Measurements from ENCODE around the gene TMEM158. TPM values are rescaled to one million over a fixed set of nuclear protein-coding genes. Genes with fewer than 3 reads are reported as not detected.

TMEM158 gene
- total and polyA plus RNA-seq, 4 donors = 0.07 to 3.7 (median 0.08) TPM; not detected in 1

GRCh38 chr3:45273681-45274515 is 47.8 kb upstream of the TMEM158 start:
- Histone ChIP-seq H3K27me3 (ENCODE audit: control insufficient read depth in 4 of 4, insufficient read depth in 4 of 4, low read length in 3 of 4) (peaks cover 0 to 10% (median 0%) of the 10 kb centered on the region in 4 donors), H3K4me3 (ENCODE audit: low read depth in 1 of 3, low read length in 3 of 3) (no peak overlapping the region), H3K4me1 (ENCODE audit: control insufficient read depth in 4 of 4, insufficient read depth in 4 of 4, low read length in 3 of 4) (no peaks in the 10 kb centered on the region), H3K9me3 (ENCODE audit: control insufficient read depth in 4 of 4, low read length in 3 of 4) (peaks cover 0 to 6% (median 1%) of the 10 kb centered on the region in 4 donors), H3K9ac (ENCODE audit: low read depth in 1 of 2, low read length in 2 of 2) (no peak overlapping the region), H3K27ac (ENCODE audit: low read depth in 1 of 2, low read length in 2 of 2) (no peak overlapping the region), H3K36me3 (ENCODE audit: control insufficient read depth in 4 of 4, insufficient read depth in 3 of 4, low read depth in 1 of 4, low read length in 3 of 4) (no peaks in the 10 kb centered on the region)
- peak; percentile 77 for DNase-seq (ENCODE audit: low spot score)
- 70% methylated on average over 4 of the region's 4 CpGs for WGBS
- TF ChIP-seq RAD21 (IDR thresholded peaks at IDR 0.05) (no peak), EGR1 (IDR thresholded peaks at IDR 0.05; ENCODE audit: low read depth in 2 of 2) (no peak)

DNA sequence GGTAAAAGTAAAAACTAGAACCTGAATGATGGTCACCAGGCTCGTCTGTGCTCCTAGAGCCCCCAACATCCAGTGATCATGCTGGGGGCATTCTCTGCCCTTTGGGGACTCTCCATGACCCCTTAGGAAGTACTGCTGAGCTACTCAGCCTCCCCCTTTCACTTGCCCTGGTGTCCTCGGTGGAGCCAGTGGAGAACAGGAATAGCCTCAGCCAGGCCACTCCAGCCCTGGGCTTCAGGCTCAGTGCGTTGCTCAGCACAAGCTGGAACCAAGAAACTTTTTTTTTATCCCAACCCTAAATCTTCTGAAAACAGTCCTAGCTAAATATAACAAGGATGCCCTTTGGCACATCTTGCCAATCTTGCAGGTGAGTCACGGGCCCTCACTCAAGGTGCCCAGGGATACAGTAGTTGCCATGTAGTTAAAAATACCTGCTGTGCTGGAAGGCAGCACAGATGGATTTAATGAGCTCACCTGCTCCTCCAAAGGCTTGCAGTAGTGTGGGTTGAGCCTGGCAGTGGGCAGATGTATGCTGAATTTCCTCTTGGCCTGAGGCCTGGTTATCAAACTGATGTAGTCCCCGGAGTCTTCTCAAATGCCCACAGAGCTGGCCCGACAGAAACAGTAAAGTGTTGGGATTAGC is 46.9 kb upstream of the TMEM158 start:
- DNase-seq (ENCODE audit: low spot score) = peak; percentile 36
- H3K27ac ChIP-seq (ENCODE audit: low read depth in 1 of 2, low read length in 2 of 2) = no peak overlapping the region
- no peak overlapping the region for H3K4me3 ChIP-seq (ENCODE audit: low read depth in 1 of 3, low read length in 3 of 3)
- WGBS = 81% methylated on average over 6 of the region's 6 CpGs
- no peaks in the 10 kb centered on the region for H3K4me1 ChIP-seq (ENCODE audit: control insufficient read depth in 4 of 4, insufficient read depth in 4 of 4, low read length in 3 of 4)
- TF ChIP-seq NR2F2 (IDR thresholded peaks at IDR 0.05) = no peak
- TF ChIP-seq, protein P1, sequence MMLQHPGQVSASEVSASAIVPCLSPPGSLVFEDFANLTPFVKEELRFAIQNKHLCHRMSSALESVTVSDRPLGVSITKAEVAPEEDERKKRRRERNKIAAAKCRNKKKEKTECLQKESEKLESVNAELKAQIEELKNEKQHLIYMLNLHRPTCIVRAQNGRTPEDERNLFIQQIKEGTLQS (IDR thresholded peaks at IDR 0.05) = no peak
- TF ChIP-seq SP1 (IDR thresholded peaks at IDR 0.05) = no peak
- no peak for TF ChIP-seq JUND (IDR thresholded peaks at IDR 0.05)
- no peak for TF ChIP-seq REST (IDR thresholded peaks at IDR 0.05)
- TF ChIP-seq EGR1 (IDR thresholded peaks at IDR 0.05; ENCODE audit: low read depth in 2 of 2) = no peak
- no peak for TF ChIP-seq FOXA1 (IDR thresholded peaks at IDR 0.05)
- no peak for TF ChIP-seq TAF1 (conservative IDR thresholded peaks at IDR 0.05)
- TF ChIP-seq HNF4G (IDR thresholded peaks at IDR 0.05) = no peak
- no peak overlapping the region for H3K9ac ChIP-seq (ENCODE audit: low read depth in 1 of 2, low read length in 2 of 2)
- peaks cover 0 to 10% (median 0%) of the 10 kb centered on the region in 4 donors for H3K27me3 ChIP-seq (ENCODE audit: control insufficient read depth in 4 of 4, insufficient read depth in 4 of 4, low read length in 3 of 4)
- H3K9me3 ChIP-seq (ENCODE audit: control insufficient read depth in 4 of 4, low read length in 3 of 4) = peaks cover 0 to 4% (median 1%) of the 10 kb centered on the region in 4 donors
- no peaks in the 10 kb centered on the region for H3K36me3 ChIP-seq (ENCODE audit: control insufficient read depth in 4 of 4, insufficient read depth in 3 of 4, low read depth in 1 of 4, low read length in 3 of 4)

DNA sequence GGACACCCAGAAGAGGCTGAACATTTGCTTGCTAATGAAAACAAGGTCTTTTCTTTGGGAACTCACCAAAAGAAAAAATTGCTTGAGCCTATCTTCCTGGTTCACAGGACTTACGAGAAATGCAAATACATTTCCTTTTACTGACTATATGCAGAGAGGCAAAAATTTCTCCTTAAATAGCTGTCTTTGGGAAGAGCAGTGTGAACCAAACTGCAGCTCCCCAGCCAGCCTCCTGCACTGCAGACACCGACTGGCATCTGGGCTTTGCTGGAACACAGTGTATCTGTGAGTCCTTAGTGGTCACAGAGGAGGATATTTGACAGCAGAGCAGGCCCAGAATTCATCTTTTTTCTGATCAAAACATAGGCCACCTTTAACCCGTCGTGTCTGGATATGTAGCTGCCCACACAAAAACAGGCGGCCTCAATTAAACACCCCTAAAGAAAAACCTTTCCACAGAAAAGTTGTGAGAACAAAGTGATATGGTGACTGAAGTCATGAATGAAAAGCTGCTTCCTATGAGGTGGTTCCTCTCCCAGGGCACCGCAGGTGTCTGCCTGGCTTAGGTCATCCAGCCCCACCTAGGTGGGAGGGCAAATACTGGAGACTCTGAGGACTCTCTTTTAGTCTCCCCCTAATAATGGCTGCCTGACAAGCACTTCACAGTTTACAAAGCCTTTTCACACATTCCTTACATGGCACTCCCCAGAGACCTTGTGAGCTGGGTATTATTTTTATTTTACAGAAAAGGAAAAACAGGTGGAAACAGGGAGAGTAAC is 46.1 kb upstream of the TMEM158 start:
- Histone ChIP-seq H3K36me3 (ENCODE audit: control insufficient read depth in 4 of 4, insufficient read depth in 3 of 4, low read depth in 1 of 4, low read length in 3 of 4) (no peaks in the 10 kb centered on the region), H3K4me1 (ENCODE audit: control insufficient read depth in 4 of 4, insufficient read depth in 4 of 4, low read length in 3 of 4) (no peaks in the 10 kb centered on the region), H3K27ac (ENCODE audit: low read depth in 1 of 2, low read length in 2 of 2) (no peak overlapping the region), H3K9ac (ENCODE audit: low read depth in 1 of 2, low read length in 2 of 2) (no peak overlapping the region), H3K9me3 (ENCODE audit: control insufficient read depth in 4 of 4, low read length in 3 of 4) (peaks cover 0 to 3% (median 0%) of the 10 kb centered on the region in 4 donors), H3K27me3 (ENCODE audit: control insufficient read depth in 4 of 4, insufficient read depth in 4 of 4, low read length in 3 of 4) (peaks cover 0 to 10% (median 0%) of the 10 kb centered on the region in 4 donors), H3K4me3 (ENCODE audit: low read depth in 1 of 3, low read length in 3 of 3) (no peak overlapping the region)
- WGBS = 81% methylated on average over 6 of the region's 6 CpGs
- DNase-seq (ENCODE audit: low spot score) = no peak
- TF ChIP-seq NR2F2 (IDR thresholded peaks at IDR 0.05) (no peak), JUND (IDR thresholded peaks at IDR 0.05) (no peak), SP1 (IDR thresholded peaks at IDR 0.05) (no peak), MAX (IDR thresholded peaks at IDR 0.05) (no peak), REST (IDR thresholded peaks at IDR 0.05) (no peak), HNF4A (conservative IDR thresholded peaks at IDR 0.05) (no peak), RXRA (IDR thresholded peaks at IDR 0.05) (no peak)
- TF ChIP-seq, protein P1 (IDR thresholded peaks at IDR 0.05) = no peak
